ENCODE results near the gene CASQ2.

DNA sequence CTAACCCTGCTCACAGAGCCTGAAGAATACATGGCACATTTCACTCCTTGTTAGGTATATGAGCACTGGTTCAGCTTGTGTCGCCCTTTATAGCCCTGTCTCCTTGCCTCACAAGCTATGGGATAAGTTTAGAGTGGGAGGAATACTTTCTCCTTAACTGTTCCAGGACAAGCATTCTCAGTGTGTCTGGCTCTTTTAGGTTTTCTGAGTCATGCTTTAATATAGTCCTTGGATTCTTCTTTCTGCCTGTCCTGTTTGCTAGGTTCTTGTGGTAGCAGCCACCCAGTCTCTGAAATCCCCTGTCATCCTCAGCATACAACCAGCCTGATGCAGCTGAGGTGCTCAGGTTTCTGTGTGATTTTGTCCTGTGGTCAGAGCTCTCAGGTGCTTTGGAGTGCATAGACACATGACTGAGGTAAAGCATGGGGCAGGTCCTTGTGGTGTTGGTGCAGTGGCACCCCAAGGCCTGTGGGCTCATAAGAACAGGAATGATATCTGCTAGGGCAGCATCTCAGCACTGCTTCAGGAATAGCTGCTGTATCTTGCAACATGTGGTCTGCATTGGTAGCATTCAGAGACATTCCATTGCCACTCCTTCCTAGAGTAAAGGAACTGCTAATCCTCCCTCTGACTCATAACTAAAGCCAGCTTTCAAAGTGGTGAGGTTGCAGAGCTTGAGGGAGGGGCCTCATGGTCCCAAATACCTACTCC is 14.2 kb upstream of the CASQ2 start:
- TF ChIP-seq, protein P1, sequence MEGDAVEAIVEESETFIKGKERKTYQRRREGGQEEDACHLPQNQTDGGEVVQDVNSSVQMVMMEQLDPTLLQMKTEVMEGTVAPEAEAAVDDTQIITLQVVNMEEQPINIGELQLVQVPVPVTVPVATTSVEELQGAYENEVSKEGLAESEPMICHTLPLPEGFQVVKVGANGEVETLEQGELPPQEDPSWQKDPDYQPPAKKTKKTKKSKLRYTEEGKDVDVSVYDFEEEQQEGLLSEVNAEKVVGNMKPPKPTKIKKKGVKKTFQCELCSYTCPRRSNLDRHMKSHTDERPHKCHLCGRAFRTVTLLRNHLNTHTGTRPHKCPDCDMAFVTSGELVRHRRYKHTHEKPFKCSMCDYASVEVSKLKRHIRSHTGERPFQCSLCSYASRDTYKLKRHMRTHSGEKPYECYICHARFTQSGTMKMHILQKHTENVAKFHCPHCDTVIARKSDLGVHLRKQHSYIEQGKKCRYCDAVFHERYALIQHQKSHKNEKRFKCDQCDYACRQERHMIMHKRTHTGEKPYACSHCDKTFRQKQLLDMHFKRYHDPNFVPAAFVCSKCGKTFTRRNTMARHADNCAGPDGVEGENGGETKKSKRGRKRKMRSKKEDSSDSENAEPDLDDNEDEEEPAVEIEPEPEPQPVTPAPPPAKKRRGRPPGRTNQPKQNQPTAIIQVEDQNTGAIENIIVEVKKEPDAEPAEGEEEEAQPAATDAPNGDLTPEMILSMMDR (IDR thresholded peaks at IDR 0.05; ENCODE audit: extremely low read depth in 1 of 2, insufficient read depth in 1 of 2, low read depth in 1 of 2, low read length in 2 of 2): no peak
- TF ChIP-seq POLR2A (IDR thresholded peaks at IDR 0.05; ENCODE audit: low read depth, low read length) (no peak), MYC (IDR thresholded peaks at IDR 0.05; ENCODE audit: low read depth, low read length) (no peak), EZH2 (IDR thresholded peaks at IDR 0.05; ENCODE audit: borderline replicate concordance, low read depth, low read length, severe bottlenecking) (no peak), GATA2 (IDR thresholded peaks at IDR 0.05; ENCODE audit: insufficient read depth, insufficient read length, low read depth, low read length) (no peak), POLR2AphosphoS5 (IDR thresholded peaks at IDR 0.05; ENCODE audit: insufficient read depth, low read depth, low read length) (no peak), FOS (IDR thresholded peaks at IDR 0.05; ENCODE audit: borderline replicate concordance, insufficient read depth, low read length) (no peak), JUN (IDR thresholded peaks at IDR 0.05; ENCODE audit: borderline replicate concordance, insufficient read depth, insufficient read length, low read depth) (no peak)

Data from endothelial cell of umbilical vein (primary cell).